ENCODE results near the gene FN1. TPM values are rescaled to one million over a fixed set of nuclear protein-coding genes. Genes with fewer than 3 reads are reported as not detected.
"Not testable (repeated sequence)": the region's sequence is repeated elsewhere in the genome, so short reads cannot be mapped to it uniquely, and the experiment has no call there.

Gene FN1
- polyA plus RNA-seq, 3 donors = 430 to 589 (median 538) TPM

DNA sequence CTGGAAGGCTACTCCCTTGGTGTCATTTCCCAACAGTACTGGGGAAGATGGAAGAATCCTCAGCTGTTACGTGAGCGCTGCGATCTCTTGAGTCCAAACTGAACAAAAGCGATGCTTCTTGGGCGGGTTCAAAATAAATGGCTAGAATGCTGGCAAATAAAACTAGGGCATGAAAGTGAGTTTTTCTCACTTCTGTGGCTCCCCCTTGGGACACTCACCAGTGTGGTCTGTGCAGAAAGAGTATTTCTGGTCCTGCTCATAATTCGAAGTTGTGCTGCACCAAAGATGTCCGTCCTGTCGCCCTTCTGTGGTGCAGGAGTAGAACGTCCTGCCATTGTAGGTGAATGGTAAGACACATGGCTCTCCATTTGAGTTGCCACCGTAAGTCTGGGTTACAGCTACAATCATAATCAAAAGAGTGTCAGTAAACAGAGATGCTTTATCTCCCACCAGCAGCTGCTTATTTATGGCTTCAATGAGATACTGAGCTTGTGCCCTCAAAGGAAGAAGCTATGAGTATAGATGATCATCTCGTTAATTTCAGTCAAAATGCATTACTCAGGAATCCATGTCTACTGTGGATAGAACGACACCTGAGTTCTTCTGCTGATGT lies 11.8 kb downstream of the FN1 start:
- no peak for DNase-seq (ENCODE audit: low read depth in 3 of 3, low spot score in 2 of 3)

DNA sequence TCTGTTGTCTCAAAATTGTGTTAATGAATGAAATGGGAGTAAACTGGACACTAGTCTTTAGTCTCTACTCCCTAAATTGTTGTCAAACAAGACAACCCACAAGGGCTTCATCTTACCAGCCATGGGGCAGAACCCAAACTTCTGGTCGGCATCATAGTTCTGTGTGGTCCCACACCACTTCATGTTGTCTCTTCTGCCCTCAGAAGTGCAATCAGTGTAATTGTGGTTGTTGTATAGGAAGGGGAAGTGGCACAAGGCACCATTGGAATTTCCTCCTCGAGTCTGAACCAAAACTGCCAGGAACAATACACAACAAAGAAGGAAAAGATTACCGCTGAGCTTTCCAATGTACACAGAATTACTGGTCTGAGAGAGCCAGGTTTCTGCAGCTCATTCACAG lies 12.6 kb downstream of the FN1 start:
- DNase-seq (ENCODE audit: low read depth in 3 of 3, low spot score in 2 of 3) = no peak

DNA sequence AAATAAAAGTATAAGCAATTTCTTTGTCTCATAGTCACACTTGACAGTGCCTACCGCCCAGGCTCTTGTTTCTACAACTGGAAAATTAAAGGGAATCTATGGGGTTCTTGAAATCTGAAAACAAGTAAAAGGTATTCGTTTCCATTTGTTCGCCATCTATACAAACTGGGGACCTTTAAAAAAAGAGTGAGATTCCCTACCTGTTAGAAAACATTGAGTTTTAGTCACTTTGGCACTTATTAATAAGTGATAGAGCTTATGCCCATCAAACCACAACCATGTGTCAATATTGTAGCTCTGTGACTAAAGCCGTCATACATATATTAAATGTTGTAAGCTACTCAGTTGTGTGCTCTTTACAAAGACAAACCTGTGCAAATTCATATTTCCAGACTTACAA lies 13.2 kb downstream of the FN1 start:
- no peak for DNase-seq (ENCODE audit: low read depth in 3 of 3, low spot score in 2 of 3)

DNA sequence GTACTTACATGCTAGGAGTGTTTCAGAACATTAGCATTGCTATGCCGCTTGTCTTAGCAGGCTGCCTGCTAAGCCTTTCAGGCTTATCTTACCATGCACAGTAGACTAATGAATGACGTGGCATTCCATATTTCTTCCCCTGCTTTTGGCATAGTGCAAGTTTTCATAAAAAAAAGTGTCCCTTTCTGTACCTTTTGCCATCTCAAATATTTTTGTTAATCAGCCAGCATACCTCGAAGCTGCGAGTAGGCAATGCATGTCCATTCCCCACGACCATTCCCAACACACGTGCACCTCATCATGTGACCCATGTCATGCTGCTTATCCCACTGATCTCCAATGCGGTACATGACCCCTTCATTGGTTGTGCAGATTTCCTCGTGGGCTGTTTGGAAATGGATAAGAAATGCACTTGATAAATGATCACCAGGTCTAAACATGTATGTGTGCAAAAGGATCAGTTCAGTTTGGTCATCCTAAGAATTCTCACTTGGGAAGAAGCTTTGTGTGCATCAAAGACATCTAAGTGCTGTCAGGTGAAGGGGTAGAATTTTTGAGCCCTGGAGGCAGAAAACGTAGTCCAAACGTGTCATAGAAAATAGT lies 13.9 kb downstream of the FN1 start:
- DNase-seq (ENCODE audit: low read depth in 3 of 3, low spot score in 2 of 3) = no peak

DNA sequence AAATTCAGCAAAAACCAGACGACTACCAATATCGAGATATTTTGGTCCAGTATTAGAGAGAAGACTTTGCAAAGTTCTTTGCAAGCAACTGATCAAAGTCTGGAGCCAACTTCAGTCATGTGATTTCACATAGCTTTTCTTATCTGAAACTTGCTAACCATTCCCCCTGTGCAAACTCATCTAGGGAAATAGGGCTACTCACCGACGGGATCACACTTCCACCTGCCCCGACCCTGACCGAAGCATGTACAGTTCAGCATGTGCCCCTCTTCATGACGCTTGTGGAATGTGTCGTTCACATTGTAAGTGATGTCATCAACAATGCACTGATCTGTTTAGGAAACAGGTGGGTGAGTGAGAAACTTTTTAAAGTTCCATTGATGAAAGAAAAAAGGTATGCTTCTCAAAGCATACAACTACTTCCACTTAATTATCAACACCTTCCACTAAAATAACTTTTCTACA lies 15.4 kb downstream of the FN1 start:
- no peak for DNase-seq (ENCODE audit: low read depth in 3 of 3, low spot score in 2 of 3)

DNA sequence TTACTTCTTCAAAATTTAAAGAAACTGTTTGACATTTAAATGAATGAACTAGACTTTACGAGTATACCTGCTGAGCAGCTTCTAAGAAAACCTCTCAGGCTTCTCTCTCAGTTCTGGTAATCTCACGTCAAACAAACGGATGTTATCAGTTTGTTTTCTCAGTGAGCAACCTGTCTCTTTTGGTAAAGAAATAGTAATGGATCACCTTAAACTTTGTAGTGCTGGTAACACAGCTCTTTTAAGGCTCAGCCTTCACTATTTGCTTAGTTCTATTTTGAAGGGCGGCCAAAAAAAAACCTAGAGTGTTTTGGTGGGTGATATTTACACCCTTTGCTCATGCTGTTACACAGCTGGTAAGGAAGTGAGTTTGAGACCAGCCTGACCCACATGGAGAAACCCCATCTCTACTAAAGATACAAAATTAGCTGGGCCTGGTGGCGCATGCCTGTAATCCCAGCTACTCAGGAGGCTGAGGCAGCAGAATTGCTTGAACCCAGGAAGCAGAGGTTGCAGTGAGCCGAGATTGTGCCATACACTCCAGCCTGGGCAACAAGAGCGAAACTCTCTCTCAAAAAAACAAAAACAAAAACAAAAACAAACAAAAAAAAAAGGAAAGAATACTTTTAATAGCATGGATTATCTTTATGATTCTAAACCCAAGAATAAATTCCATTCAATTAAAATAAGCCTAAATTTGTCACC lies 15.9 kb downstream of the FN1 start:
- DNase-seq (ENCODE audit: low read depth in 3 of 3, low spot score in 2 of 3) = no peak

DNA sequence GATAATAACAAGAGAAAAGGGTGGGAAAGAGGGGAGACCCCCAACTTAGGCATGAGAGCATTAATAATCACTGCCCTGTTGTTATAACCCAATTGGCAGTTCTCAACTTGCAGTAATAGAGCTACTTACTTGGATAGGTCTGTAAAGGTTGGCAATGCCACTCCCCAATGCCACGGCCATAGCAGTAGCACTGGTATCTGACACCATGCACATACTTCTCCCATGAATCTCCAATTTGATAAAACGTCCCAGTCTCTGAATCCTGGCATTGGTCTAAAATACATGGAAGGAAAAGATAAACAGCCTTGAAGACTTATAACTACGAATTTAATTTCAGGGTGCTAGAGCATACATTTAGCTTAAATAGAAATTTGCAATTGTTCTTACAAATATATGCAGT lies 16.8 kb downstream of the FN1 start:
- DNase-seq (ENCODE audit: low read depth in 3 of 3, low spot score in 2 of 3) = no peak

DNA sequence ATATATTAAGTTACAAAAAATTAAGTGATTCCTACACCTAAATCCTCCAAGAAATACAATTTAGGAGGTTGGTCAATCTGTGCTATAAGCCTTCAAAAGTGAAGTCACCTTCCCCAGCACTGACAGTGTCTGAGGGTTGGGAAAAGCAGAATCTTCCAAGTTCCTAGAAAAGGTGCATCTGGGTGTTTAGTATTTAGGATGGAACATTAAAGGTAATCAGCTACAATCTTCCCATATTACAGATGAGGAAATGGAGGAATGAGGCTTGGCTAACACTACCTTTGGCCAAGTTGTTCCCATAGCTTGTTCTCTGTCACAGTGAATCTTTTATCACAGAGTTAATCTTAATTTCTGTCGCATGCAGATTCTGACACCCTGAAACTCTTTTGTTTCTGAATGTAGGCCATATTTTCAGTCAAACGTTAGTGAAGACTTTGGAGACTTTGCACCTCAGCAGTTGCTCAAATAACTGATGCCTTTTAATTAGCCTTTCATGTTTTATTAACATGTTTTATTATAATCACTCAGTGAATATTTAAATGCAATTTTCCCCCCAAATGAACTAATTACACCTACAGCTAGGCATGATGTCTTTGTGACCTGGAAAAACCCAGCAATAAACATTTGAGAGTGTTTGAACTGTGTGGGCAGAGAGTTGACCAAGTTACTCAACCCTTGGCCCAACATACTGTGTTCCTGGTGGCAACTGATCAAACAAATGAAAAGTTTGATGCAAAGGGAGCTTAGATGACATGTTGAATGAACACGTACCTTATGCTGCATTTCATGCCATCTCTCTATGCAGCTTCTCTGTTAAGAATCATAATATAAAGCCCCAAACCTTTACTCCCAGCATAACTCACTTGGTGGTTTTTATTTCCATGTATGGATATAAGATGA lies 17.6 kb downstream of the FN1 start:
- DNase-seq (ENCODE audit: low read depth in 3 of 3, low spot score in 2 of 3) = no peak

DNA sequence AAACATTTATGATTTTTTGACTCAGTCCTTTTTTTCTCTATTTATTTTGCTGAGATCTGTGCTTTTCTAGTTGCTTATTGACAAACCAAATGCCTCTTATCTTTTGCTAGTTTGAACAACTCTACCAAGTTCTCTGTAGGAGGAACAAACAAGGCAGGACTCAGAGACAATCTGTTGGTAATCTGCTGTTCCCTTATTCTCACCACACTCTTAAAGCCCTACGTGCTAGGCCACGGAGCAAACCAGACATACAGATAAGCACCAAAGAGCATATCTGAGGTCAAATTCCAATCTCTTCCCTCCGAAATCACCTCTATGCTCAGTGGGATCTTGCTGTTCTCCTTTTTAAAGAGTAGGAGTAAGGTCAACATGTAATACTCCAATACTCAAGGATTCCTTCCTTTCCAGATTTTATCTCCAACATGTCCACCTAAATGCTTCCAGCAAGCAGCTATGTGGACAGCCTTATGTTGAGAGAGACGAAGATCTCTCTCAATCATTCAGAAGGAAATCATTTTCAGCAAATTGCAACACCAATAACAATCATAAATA lies 18.4 kb downstream of the FN1 start:
- DNase-seq (ENCODE audit: low read depth in 3 of 3, low spot score in 2 of 3) = no peak

DNA sequence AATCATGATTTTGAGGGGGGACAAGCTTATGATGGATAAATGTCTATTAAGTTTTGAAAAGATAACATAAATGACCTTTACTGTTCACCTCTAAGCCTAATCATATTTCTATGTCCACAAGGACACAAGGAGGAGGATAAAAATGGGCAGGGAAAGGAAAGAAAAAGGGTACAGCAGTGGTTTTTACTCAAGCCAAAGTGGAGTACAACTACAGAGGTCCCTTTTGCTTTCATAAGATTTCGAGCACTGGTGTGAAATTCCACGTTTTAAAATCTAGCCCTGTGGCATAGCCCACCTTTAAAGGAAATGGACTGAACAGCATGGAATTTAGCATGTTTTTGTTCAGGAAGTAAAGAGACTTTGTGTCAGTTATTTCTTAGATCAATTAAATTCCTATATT lies 19.2 kb downstream of the FN1 start:
- DNase-seq (ENCODE audit: low read depth in 3 of 3, low spot score in 2 of 3) = no peak

DNA sequence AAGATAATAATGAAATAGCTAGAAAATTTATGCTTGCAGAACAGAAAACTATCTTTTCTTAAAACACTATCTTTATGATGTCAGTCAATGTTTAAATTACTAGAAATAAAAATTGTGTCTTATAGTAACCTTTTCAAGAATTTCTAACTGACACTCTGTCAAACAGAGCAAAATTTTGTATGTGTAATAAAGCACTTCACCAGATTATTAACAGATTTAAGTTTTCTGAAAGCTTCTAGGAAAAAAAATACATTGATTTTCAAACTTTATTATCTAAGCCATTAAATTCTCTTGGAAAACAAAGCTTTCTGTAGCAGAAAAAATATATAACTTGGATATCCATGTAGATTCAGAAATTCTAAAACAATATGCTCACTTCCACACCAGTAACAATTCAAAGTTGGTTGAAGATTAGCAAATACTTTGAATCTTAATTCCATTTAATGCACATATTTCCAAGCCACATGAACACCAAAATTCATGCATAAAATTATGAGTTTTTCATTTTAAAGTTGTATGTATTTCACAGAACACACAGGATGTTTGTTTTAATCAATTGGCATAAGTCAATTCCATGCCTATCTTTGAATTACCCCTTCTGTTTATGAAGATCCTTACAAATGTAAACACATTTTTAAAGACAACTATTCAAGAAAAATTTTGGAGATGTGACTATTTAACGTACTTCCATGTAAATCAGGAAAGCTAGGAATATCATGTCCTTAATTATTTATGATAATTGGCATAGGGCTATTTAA lies 19.9 kb downstream of the FN1 start:
- DNase-seq (ENCODE audit: low read depth in 3 of 3, low spot score in 2 of 3) = no peak

DNA sequence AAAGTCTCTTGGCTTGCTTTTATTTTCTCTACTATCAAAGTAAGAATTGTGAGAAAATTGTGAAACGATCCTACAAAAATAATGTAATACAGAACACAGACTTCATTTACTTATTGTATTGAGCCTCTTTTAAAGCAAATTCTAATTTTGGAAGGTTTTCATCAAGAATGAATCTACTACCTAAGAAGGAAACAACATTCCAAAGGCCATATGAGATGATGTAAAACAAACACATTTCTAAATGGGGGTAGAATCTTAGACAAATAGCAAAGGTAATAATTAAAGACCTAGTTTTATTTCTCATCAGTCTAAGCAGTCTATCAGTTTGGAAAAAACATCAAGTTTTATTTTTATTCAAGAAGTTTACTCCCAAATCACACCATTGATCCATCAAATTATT lies 20.6 kb downstream of the FN1 start:
- no peak for DNase-seq (ENCODE audit: low read depth in 3 of 3, low spot score in 2 of 3)

DNA sequence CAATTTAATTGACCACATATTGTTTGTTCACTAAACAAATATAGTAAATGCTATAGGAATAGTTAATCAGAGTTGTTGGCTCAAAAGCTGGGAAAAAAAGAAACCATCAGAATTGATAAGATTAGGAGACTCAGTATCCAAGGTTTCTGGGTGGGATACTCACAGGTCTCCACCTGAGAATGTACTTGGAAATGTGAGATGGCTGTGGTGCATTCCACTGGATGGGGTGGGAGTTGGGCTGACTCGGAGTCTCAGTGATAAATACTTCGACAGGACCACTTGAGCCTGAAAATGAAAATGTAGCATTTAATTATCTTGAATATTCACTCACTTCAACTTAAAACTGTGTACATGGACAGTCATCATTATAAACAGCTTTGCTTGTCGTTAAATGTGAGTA lies 21.2 kb downstream of the FN1 start:
- DNase-seq (ENCODE audit: low read depth in 3 of 3, low spot score in 2 of 3) = no peak

DNA sequence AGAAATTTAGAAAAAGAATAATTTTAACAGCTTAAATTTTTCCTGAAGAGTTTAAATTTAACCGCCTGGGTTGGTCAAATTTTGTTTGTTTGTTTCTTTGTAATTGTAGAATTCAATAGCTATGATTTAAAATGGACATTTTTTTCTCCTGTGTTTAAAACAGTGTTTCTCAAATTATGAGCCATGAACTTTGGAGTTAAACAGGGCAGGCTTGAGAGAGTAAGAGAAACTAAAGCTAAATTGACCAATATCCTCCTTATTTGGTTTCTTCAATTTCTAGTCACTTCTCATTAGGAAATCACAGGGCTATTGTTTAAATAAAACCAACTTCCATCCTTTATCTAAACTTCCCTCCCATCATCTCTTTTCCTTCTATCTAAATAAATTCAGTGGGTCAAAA lies 21.9 kb downstream of the FN1 start:
- DNase-seq (ENCODE audit: low read depth in 3 of 3, low spot score in 2 of 3) = no peak

DNA sequence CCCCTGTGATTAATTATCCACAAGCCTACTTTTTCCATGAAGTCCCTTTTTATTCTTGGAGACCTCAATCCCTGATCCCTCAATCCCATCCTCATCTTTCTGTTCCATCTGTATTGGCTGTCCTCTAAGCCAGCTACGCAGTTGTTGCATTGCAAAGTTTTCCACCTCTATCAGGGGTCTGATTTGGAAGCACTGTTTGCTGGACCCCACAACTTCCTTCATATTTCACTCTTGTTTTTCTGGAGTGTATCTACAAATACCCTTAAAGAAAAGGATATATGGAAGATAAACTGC lies 22.4 kb downstream of the FN1 start:
- no peak for DNase-seq (ENCODE audit: low read depth in 3 of 3, low spot score in 2 of 3)

DNA sequence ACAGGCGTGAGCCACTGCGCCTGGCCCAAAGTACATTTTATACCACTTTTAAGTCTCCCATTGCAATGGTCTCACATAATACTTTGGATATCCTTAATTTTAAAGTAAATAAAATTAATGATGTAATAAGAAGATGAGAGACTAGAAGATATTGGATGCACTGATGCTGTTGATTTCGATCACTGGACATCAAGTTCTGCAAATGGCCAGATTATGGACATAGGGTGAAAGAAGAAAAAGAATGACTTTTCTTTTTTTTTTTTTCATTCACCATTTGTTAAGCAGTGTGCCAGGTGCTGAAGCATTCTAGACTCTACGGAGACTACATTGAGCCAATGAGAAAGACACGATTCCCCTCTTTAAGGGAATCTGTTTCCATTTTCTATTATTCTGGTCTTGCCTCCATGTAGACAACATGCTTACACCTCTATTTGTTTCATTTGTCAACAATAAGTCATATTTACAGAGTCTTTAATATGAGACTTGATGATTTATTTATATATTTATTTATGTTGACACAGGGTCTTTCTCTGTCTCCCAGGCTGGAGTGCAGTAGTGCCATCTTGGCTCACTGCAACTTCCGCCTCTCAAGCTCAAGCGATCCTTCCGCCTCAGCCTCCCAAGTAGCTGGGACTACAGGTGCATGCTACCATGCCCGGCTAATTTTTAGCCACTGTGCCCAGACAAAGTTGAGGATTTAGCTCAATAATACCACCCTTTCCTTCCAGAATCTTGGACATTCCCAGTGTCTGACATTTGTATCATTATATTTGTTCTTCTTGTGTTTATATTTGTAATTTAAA lies 23.7 kb downstream of the FN1 start:
- DNase-seq (ENCODE audit: low read depth in 3 of 3, low spot score in 2 of 3) = no peak

DNA sequence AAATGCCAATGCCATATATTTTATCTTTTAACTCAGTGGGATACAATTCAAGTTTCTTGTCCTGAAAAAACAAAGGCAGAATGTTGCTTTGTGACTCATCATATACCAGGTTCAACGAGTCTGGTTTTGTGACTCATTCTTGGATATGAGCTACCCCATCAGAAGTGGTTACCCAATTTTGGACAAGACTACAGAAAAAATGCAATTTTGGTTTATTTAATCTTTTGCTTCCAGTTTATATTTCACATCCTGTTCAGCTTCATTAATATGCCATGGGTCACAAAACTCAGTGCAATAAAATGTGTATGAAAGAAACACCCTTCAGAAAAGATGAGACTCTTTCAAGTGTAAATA lies 25.0 kb downstream of the FN1 start:
- DNase-seq (ENCODE audit: low read depth in 3 of 3, low spot score in 2 of 3) = no peak

DNA sequence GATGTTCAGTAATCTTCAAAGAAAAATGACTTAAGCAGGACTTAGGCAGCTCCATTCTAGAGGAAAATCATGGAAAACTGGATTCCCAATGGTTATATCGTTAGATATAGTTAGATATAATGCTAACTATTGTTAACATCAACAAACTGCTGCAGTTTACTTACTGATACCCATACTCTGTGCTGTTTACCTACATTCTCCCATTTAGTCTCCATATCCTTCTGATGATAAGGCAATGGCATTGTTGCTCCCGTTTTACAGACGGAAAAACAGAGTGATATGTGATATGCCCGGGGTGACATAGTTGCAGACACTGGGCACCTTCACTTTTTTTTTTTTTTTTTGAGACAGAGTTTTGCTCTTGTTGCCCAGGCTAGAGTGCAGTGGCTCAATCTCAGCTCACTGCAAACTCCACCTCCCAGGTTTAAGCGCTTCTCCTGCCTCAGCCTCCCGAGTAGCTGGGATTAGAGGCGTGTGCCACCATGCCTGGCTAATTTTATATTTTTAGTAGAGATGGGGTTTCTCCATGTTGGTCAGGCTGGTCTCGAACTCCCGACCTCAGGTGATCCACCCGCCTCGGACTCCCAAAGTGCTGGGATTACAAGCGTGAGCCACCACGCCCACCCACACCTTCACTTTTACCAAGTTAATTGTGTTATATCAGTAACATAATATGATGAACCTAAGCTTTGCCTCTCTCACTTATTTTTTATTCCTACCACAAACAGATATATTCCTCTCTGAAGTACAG lies 25.5 kb downstream of the FN1 start:
- not testable (repeated sequence) for DNase-seq (ENCODE audit: low read depth in 3 of 3, low spot score in 2 of 3)

All from right renal cortex interstitium (tissue), 3 donors.